Activated CD4-positive, alpha-beta T cell treated with anti-CD3 and anti-CD28 coated beads, Interleukin-2, amount 10 ng/mL, durations not matched to agents 24 days and 14 days (primary cell): ENCODE results near the gene SUSD4. TPM values are rescaled to one million over a fixed set of nuclear protein-coding genes. Genes with fewer than 3 reads are reported as not detected.
A peak's percentile ranks its signal among the peaks of the same experiment; 100 is the strongest.

Experiments
- DNase-seq: peaks from one replicate; pipeline ENCODE4 v3.0.0; 2022
- H3K27ac Mint-ChIP-seq: one replicate; pipeline ENCODE4 v1.8.0; 2022; ENCODE audit warnings: mild to moderate bottlenecking, mixed read lengths
- H3K27me3 Mint-ChIP-seq: one replicate; pipeline ENCODE4 v1.8.0; 2022; ENCODE audit warnings: mixed read lengths
- H3K36me3 Mint-ChIP-seq: one replicate; pipeline ENCODE4 v1.8.0; 2022; ENCODE audit warnings: low read depth, mild to moderate bottlenecking, mixed read lengths
- H3K4me1 Mint-ChIP-seq: one replicate; pipeline ENCODE4 v1.8.0; 2021; ENCODE audit warnings: mixed read lengths
- H3K4me3 Mint-ChIP-seq: one replicate; pipeline ENCODE4 v1.8.0; 2022; ENCODE audit warnings: mild to moderate bottlenecking, moderate library complexity, mixed read lengths
- H3K9me3 Mint-ChIP-seq: one replicate; pipeline ENCODE4 v1.8.0; 2021; ENCODE audit warnings: mixed read lengths
- intact Hi-C: fragments of 100-400 bp; cut with micrococcal nuclease; formaldehyde crosslinking; loops from one replicate; pipeline ENCODE4 v1.15.1; 2023
- total RNA-seq: library from RNA; stranded (reverse); gene quantifications from 2 replicates; pipeline ENCODE4 v1.2.3, GENCODE V29; 2022

SUSD4 gene
- total RNA-seq, 1 donor from 2014 or later = not detected

DNA sequence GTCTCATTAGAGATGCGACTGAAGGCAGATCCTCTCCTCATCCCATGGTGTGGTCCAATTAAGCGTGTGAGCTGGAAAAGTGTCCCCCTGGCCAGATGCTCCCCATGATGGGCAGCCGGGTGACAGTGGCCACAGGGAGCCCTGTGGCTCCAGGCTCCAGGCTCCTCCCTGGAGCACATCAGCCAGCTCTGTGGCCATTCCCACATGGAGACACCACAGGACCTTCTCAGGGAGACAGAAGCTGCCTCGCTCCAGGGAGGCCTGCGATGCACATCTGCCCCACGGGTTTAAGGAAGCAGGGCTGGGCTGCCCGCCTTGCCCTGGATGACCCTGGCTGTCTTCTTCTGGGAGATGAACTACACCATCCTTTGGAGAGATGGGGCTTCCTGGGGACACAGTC, 121.0 kb downstream of the SUSD4 start:
- Mint-ChIP-seq H3K4me3 (no peak overlapping the region), H3K9me3 (no peaks in the 10 kb centered on the region), H3K36me3 (no peaks in the 10 kb centered on the region), H3K4me1 (peaks cover 3% of the 10 kb centered on the region), H3K27me3 (peaks cover 4% of the 10 kb centered on the region), H3K27ac (no peak overlapping the region)
- DNase-seq = no peak
- intact Hi-C loops = no loop called here

DNA sequence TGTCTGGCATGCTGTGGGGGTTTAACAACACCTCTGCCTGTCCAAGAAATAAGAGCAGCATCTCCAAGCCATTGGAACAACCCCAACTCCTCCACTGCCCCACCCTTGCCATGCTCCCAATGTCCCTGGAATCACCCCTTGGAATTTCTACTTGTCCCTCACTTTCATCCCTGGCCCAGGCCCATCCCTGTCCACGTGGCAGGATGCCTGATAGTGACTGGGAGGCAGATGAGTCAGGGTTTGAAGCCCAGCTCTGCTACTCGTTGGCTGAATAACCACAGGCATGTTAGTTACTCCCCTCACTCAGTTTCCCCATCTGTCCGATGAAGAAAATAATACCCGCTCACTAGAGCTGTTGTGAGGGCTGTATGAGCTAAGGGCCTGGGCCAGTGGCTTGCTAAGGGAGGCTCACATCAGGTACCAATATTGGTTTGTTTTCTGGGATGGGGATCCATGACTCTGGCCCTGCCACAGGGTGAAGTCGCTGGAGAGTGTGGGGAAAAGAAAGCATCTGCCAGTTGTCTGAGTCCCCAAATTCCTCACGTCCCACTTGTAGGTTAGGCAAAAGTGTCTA, 121.5 kb downstream of the SUSD4 start:
- H3K27me3 Mint-ChIP-seq = peaks cover 4% of the 10 kb centered on the region
- no peak overlapping the region for H3K4me3 Mint-ChIP-seq
- no peak for DNase-seq
- no peaks in the 10 kb centered on the region for H3K36me3 Mint-ChIP-seq
- intact Hi-C loops = no loop called here
- H3K27ac Mint-ChIP-seq = no peak overlapping the region
- no peaks in the 10 kb centered on the region for H3K9me3 Mint-ChIP-seq
- peaks cover 3% of the 10 kb centered on the region for H3K4me1 Mint-ChIP-seq

DNA sequence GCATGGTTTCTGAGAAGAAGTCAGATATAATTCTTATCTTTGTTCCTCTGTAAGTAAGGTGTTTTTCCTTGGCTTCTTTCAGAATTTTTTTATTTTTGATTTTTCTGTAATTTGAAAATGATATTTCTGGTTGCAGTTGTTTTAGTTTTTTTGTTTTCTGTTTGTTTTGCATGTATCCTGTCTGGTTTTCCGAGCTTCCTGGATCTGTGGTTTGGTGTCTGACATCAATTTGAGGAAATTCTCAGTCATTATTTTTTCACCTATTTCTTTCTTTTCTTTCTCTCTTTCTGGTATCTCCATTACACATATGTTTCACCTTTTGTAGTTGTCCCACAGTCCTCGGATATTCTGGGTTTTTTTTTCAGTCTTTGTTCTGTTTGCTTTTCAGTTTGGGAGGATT, 123.9 kb downstream of the SUSD4 start:
- Mint-ChIP-seq H3K27ac (no peak overlapping the region), H3K4me3 (no peak overlapping the region), H3K4me1 (peaks cover 3% of the 10 kb centered on the region), H3K36me3 (no peaks in the 10 kb centered on the region), H3K27me3 (peaks cover 4% of the 10 kb centered on the region), H3K9me3 (no peaks in the 10 kb centered on the region)
- intact Hi-C loops = no loop called here
- DNase-seq = no peak

DNA sequence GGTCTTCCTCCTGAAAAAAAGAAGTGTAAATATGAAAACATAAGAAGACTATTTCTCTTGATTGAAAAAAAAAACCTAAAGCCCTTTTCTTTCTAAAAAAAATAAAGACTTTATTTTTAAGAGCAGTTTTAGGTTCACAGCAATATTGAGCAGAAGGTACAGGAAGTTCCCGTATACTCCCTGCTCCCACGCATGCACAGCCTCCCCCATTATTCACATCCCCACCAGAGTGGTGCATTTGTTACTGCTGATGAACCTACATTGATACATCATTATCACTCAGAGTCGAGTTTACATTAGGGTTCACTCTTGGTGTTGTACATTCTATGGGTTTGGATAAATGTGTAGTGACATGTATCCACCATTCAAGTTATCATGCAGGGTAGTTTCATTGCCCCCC, 128.9 kb downstream of the SUSD4 start:
- peaks cover 3% of the 10 kb centered on the region for H3K27me3 Mint-ChIP-seq
- DNase-seq = no peak
- no peaks in the 10 kb centered on the region for H3K9me3 Mint-ChIP-seq
- H3K27ac Mint-ChIP-seq = no peak overlapping the region
- no peak overlapping the region for H3K4me3 Mint-ChIP-seq
- intact Hi-C loops = no loop called here
- H3K36me3 Mint-ChIP-seq = no peaks in the 10 kb centered on the region
- peaks cover 11% of the 10 kb centered on the region for H3K4me1 Mint-ChIP-seq

DNA sequence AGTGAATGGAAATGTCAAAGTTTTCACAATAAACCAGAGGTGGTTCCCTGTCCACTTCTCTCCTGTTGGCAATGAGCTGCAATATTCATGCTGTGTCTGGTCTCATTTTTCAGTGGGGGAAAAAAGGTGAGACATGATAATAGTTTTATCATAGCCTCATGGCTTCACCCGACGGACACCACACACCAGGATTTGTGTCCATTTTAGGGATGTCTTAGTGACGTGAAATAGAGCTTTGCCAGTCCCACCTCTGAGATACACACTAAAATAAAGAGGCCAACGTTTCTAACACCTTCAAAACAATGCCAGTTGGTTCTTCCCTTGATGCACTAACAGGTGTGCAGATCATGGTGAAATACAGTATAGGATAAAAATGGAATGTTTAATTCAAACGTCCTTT, 129.4 kb downstream of the SUSD4 start:
- Mint-ChIP-seq H3K27ac (no peak overlapping the region), H3K36me3 (no peaks in the 10 kb centered on the region), H3K27me3 (peaks cover 3% of the 10 kb centered on the region), H3K4me1 (peaks cover 13% of the 10 kb centered on the region), H3K9me3 (no peaks in the 10 kb centered on the region), H3K4me3 (no peak overlapping the region)
- intact Hi-C loops = loop anchor here (5.0 kb wide), 1 partner anchor 102 kb away; no protein-coding TSS in a partner anchor
- no peak for DNase-seq

DNA sequence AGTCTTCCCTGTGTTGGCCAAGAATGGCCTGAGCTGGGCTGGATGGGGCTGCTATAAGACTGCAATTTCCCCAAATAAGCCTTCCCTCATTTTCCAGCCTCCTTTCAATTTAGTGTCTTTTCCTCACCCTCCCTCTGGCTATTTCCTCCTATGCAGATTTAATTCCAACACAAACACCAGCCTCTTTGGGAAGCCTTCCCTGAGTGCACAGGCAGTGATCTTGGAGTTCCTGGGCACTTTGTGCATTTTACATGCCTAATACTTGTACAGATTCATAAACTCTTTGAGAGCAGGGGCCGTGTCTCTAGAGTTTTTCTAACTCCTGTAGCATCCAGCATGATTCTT, 129.8 kb downstream of the SUSD4 start:
- Mint-ChIP-seq H3K9me3 (no peaks in the 10 kb centered on the region), H3K27ac (no peak overlapping the region), H3K4me3 (no peak overlapping the region), H3K36me3 (no peaks in the 10 kb centered on the region), H3K27me3 (peaks cover 3% of the 10 kb centered on the region), H3K4me1 (peaks cover 13% of the 10 kb centered on the region)
- no peak for DNase-seq
- intact Hi-C loops = loop anchor here (5.0 kb wide), 1 partner anchor 102 kb away; no protein-coding TSS in a partner anchor

DNA sequence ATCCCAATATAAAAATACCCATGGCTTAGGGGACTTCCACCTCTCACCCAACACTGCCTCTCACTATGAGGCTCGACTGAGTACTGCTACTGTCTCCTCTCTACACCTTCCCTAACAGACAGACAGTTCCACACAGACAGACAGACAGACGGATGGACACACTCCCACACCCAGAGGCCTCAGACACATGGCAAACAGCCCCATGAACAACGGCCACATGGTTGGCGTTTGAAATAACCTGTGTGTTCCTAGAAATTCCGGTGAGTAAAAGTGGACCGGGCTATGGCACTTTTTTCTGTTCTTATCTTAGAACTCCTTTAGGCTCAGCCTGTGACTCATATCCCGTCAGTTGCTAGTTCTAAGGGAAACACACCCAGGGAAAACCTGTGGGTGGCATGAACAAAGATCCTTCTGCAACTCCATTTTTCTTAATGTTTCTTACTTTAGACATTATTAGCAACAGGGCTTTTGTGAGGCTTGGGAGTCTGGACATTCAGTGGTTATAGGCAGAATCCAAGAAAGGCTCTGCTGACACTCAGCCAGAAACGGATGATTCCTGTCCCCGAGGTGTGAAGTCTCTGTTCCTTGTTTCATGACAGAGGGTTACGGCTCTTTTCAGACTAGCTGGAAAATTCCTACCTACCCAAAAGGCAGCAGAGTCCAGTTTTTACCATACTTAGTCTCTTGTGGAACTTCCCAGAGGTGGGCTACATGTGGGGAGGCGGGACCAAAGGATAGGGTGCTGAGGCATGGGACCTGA, 130.4 kb downstream of the SUSD4 start:
- Mint-ChIP-seq H3K4me1 (peaks cover 13% of the 10 kb centered on the region), H3K27me3 (peaks cover 1% of the 10 kb centered on the region), H3K27ac (peak overlapping the region; percentile 26), H3K36me3 (no peaks in the 10 kb centered on the region), H3K9me3 (no peaks in the 10 kb centered on the region), H3K4me3 (peak overlapping the region; percentile 4)
- intact Hi-C loops = loop anchor here (5.0 kb wide), 1 partner anchor 101 kb away; no protein-coding TSS in a partner anchor
- no peak for DNase-seq

DNA sequence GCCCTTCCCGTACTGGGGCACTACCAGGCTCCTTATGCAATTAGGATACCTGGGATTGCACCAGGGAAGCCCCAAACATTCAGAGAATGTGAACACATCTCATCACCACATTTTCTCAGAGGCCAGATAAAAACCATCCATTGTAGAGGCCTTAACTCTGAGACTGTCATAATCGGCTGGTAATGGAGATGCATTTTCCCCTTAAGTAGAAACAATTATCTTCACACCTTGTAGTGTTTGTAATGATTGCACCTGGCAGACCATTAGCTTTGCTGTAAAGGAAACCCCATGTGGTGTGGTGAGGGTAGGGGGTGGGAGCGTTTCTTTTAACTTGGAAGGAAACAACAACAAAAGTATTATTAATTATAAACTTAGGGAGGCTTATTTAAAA, 131.0 kb downstream of the SUSD4 start:
- peaks cover 1% of the 10 kb centered on the region for H3K27me3 Mint-ChIP-seq
- no peaks in the 10 kb centered on the region for H3K9me3 Mint-ChIP-seq
- no peaks in the 10 kb centered on the region for H3K36me3 Mint-ChIP-seq
- H3K4me1 Mint-ChIP-seq = peaks cover 13% of the 10 kb centered on the region
- no peak overlapping the region for H3K27ac Mint-ChIP-seq
- no peak for DNase-seq
- intact Hi-C loops = loop anchor here (5.0 kb wide), 1 partner anchor 101 kb away; no protein-coding TSS in a partner anchor
- no peak overlapping the region for H3K4me3 Mint-ChIP-seq

DNA sequence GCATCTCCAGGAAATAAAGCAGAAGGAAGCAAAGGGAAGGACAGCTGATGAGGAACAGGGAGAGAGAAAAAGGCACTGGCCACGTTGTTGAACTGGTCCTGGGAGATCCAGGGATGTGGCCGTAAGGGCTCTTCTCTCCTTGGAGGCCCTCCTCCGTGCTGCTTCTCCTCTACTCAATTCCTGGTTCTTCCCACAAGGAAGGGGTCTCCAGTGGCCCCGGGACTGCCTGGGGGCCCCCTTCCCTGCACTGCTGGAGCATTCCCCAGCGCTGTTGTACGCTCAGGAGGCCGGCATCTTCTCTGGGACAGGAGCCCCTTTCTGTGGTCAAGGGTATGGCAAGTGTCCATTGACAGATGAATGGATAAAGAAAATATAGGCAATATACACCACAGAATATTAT, 132.4 kb downstream of the SUSD4 start:
- H3K4me1 Mint-ChIP-seq = peaks cover 13% of the 10 kb centered on the region
- H3K27ac Mint-ChIP-seq = no peak overlapping the region
- H3K27me3 Mint-ChIP-seq = peaks cover 1% of the 10 kb centered on the region
- H3K4me3 Mint-ChIP-seq = no peak overlapping the region
- no peaks in the 10 kb centered on the region for H3K36me3 Mint-ChIP-seq
- intact Hi-C loops = loop anchor here (5.0 kb wide), 1 partner anchor 99 kb away; no protein-coding TSS in a partner anchor
- DNase-seq = no peak
- H3K9me3 Mint-ChIP-seq = no peaks in the 10 kb centered on the region

DNA sequence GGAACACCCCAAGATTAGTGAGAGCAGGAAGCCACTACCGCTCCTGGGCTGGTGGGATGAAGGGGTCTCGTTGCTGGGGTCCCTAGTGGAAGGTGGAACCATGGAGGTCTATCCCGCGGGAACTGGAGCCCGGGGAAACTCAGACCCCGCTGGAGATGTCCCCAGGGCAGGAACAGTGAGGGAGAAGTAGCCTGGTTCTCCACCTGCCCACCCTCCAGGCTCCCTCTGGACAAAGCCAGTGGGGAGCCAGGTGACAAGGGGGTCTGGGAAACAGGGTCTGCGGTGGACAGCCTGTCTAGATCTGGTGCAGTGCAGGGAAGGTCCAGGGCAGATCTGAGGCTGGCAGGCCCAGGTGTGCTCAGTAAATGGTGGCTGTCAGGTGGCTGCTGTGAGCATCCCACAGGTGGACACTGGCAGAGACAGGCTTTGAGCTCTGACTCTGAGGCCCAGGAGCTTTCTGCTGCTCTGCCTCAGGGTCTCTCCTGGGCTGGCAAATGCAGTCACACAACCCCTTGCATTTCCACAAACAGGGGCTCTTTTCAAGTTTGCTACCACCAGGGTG, 132.9 kb downstream of the SUSD4 start:
- H3K27ac Mint-ChIP-seq = no peak overlapping the region
- no peaks in the 10 kb centered on the region for H3K36me3 Mint-ChIP-seq
- peaks cover 13% of the 10 kb centered on the region for H3K4me1 Mint-ChIP-seq
- H3K9me3 Mint-ChIP-seq = no peaks in the 10 kb centered on the region
- no peak for DNase-seq
- H3K27me3 Mint-ChIP-seq = peaks cover 1% of the 10 kb centered on the region
- intact Hi-C loops = loop anchor here (5.0 kb wide), 1 partner anchor 99 kb away; no protein-coding TSS in a partner anchor
- H3K4me3 Mint-ChIP-seq = no peak overlapping the region

DNA sequence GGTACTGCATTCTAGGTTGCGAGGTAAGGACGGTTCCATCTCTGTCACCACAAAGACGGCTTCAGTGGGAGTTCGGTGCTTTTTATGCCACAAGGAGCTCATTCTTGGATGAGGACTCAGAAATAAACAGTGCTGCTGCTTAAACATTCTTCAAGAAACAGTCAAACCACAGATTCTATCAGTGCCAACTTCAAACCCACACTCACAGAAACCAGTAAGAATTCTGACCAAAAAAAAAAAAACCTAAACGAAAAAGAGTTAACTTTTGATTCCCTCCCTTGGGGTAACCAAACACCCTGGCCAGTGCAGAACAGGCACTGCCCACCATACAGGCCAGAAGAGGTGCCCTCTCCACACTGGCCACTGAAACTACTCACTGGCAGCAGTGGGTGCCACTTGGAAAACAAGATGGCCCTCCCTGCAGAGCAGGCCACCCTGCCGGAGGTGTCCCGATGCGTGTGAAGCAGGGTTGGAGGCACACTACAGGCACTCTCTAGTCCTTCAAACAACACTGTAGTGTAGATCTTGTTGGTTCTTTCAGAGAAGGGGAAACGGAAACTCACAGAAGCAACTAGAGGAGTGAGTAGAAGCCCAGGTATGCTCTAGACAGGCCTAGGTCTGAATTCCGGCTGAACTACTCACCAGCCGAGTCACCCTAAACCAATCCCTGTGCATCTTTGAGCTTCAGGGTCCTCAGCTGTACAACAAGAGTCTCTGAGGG, 133.7 kb downstream of the SUSD4 start:
- peak; percentile 61 for DNase-seq
- Mint-ChIP-seq H3K4me3 (peak overlapping the region; percentile 16), H3K4me1 (peaks cover 13% of the 10 kb centered on the region), H3K27me3 (peaks cover 1% of the 10 kb centered on the region), H3K27ac (peak overlapping the region; percentile 18), H3K9me3 (no peaks in the 10 kb centered on the region), H3K36me3 (no peaks in the 10 kb centered on the region)
- intact Hi-C loops = loop anchor here (1.0 to 5.0 kb wide), 2 partner anchors 40 to 98 kb away; no protein-coding TSS in a partner anchor

DNA sequence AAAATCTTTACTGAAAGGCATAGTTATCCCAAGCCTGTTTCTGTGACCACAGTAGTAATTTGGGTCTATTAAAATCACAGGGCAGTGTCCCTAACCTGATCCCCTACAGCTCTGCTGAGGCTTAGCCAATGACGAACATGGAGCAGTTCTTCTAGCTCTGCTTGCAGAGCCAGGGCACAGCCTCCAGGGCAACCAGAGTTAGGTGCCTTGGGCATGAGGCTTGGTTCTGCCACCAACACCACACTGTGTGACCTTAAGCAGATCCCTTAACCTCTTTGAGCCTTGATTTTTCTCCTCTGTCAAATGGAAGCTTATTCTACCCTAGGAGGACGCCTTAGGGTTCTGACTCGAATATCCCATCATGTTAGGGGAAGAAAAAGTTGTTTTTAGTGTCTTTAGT, 134.2 kb downstream of the SUSD4 start:
- DNase-seq = no peak
- peaks cover 13% of the 10 kb centered on the region for H3K4me1 Mint-ChIP-seq
- intact Hi-C loops = loop anchor here (1.0 to 5.0 kb wide), 2 partner anchors 39 to 97 kb away; no protein-coding TSS in a partner anchor
- H3K4me3 Mint-ChIP-seq = peak overlapping the region; percentile 16
- H3K36me3 Mint-ChIP-seq = no peaks in the 10 kb centered on the region
- H3K27me3 Mint-ChIP-seq = peaks cover 1% of the 10 kb centered on the region
- peak overlapping the region; percentile 18 for H3K27ac Mint-ChIP-seq
- no peaks in the 10 kb centered on the region for H3K9me3 Mint-ChIP-seq

DNA sequence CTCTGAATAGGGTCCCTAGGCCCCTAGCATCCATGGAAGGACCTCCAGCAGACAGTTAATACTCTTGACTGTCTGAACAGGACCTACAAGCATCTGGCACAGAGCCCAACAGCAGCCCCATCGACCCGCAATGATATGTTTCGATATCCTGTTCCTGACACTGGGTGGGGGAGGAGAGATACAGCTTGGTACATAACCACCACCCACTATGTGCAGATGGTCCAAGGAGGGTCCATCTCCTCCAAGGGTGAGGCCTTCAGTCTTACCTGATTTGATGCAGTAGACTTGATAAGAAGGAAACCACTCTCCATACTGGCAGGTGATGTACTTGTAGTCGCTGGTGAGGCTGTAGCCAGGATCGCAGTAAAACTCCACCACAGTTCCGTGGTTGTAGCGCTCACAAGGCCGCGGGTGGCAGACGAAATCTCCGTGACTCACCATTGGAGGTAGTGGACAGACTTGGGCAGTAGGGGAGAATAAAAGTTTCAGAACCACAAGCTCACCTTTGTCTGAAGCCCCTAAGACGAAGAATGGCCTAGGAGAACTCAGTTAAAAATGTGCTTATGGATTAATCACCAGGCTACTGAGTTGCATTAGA, 134.9 kb downstream of the SUSD4 start:
- no peaks in the 10 kb centered on the region for H3K27me3 Mint-ChIP-seq
- no peak overlapping the region for H3K27ac Mint-ChIP-seq
- DNase-seq = no peak
- no peaks in the 10 kb centered on the region for H3K36me3 Mint-ChIP-seq
- H3K9me3 Mint-ChIP-seq = no peaks in the 10 kb centered on the region
- peaks cover 12% of the 10 kb centered on the region for H3K4me1 Mint-ChIP-seq
- H3K4me3 Mint-ChIP-seq = no peak overlapping the region
- intact Hi-C loops = no loop called here
